Midbrain (tissue), 1 donor: ENCODE results near the gene TUBB4B.

Source experiments
- DNase-seq: peaks from one replicate; lab custom pipeline; 2025; lab: John Stamatoyannopoulos, UW

TUBB4B gene

DNA sequence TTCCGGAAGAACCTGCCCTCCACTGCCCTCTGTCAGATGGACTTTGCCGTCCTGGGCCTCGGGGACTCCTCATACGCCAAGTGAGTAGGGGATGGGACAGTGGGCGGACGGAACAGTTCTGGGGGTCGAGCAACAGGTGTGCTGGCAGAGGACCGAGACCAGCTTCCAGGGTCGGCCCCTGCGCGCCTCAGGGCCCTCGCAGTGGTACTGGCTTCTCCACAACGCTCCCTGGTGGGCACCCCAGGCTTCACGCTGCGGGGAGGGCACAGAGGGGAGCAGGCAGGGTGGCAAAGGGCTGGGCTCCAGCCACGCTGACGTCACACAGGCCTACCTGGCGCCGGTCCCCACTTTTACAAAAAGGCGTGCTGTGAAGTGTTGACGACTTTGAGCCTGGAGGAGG is 28.6 kb upstream of the TUBB4B start:
- DNase-seq = no peak

DNA sequence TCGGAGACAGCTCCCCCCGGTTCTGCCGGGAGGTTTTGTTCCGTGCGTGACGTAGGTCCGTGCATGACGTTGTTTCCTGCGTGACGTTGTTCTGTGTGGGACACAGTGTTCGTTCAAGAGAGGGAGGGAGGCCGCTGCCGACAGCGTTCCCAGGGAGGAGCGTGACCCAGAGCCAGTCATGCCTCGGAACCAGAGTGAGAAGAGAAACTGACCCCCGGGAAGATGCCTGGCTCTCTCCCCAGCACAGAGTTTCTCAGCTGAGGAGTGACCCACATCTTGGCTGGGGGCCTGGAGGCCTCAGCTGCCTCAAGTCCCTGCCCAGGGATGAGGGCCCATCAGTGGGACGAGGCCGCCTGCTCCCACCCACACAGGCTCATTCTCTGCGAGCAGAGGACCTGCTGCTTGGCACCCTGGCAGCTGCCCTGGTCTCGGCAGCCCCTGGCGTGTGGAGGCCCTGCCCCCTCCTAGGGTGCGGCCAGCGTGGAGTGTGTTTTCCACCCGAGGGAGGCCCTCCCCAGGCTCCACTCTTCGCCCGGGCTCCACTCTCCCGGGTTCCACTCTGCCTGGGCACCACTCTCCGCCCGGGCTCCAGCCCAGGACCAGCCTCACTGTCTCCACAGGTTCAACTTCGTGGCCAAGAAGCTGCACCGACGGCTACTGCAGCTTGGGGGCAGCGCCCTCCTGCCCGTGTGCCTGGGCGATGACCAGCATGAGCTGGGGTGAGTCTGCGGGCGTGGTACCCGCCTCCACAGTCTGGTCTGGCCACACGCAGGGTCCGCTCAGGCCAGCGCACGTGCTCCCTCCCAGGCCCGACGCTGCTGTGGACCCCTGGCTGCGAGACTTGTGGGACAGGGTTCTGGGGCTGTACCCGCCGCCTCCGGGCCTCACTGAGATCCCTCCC is 27.7 kb upstream of the TUBB4B start:
- peak; percentile 33 for DNase-seq

DNA sequence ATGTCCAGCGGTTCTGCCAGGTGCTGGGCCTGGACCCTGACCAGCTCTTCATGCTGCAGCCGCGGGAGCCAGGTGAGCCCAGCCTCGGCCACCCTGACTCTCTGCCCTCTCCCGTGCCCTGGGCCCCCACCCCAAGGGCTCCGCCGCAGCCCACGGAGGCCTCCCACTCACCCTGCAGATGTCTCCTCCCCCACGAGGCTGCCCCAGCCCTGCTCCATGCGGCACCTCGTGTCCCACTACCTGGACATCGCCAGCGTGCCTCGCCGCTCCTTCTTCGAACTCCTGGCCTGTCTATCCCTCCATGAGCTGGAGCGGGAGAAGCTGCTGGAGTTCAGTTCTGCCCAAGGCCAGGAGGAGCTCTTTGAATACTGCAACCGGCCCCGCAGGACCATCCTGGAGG is 26.5 kb upstream of the TUBB4B start:
- no peak for DNase-seq

DNA sequence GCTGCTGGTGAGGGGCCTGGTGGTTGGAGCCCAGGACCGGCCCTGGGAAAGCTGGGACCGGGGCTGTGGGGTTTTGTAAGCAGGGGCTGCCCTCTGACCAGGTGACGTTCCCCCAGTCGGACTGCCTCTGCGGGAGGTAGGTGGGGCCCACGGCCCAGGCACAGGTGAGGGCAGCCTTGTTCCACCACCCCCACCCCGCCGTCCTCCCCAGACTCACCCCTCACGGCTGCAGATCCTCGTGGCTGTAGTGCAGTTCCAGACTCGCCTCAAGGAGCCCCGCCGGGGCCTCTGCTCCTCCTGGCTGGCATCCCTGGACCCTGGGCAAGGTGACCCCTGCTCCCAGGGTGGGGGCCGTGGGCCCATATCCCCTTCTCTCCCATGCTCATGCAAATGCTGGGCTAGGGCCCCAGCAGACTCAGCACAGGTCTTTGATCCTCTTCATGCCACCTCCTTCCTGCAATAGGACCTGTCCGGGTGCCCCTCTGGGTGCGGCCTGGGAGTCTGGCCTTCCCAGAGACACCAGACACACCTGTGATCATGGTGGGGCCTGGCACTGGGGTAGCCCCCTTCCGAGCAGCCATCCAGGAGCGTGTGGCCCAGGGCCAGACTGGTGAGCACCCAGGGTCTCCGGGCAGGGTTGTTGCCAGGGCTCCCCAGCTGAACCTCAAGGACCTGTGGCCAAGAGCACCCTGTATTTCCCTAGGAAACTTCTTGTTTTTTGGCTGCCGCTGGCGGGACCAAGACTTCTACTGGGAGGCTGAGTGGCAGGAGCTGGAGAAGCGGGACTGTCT is 25.7 kb upstream of the TUBB4B start:
- DNase-seq = no peak

DNA sequence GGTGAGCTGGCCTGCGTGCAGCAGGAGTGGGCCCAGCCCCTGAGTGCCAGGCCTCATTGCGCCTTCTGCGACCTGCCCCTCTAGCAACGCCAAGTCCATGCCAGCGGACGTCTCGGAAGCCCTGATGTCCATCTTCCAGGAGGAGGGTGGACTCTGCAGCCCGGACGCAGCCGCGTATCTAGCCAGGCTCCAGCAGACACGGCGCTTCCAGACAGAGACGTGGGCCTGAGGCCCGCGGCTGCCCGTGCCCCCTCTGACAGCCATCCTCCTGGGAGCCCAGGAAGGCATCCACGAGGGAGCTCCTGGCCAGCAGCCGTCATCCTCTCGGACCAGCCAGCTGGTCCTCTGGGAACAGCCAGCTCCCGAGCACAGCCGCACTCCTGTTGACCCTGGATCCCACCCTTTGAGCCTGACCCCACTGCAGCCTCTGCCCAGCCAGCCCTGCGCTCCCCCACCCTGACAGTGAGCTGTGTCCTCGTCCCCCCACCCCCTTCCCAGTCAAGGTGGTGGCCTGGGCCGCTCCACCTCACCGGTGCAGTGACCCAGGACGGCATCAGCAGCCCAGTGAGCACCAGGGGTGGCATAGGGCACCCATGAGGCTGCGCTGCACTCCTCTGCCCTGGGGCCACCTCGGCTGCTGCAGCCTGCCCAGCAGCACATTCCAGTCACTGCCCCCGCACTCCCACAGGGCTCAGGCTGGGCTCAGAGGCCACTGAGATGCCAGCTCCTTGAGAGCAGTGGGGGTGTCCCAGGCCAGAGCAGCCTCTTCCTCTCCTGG is 24.7 kb upstream of the TUBB4B start:
- no peak for DNase-seq

DNA sequence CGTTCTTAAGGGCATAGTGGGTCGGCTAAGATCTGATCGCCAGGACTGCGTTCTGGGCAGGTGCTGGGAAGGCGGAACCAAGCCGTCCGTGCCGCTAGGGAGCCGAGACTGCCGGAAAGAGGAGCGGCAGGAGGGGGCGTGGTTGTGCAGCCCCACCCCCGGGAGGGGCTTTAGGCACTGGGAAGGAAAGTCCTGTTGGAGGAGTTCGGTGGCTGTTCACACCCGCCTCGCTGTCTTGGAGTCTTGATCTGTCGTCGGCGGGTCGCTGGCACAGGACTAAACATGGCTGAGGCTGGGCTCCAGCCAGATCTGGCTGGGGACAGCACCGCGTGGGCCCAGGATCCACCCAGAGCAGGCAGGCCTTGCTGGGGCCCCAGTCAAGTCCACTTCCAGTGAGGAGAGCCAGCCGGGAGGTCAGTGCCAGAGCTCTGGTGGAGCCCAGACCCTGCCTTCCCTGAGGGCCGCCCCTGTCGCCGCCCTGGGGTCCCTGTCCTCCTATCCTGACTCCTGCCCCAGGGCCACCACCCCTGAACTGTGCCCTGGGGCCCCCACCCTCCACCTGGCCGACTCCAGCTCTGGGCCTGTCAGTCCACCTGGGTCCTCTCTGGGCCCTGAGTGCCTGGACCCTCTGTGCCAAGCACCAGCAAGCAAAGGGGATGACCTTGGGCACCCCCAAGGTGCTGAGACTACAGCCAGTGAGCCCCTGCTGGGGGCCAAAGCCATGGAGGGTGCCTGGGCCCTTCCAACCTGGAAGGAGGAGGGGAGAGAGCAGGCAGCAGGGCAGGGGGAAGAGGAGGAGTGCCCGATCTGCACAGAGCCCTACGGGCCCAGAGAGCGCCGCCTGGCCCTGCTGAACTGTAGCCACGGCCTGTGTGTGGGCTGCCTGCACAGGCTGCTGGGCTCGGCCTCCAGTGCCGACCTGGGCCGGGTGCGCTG is 23.5 kb upstream of the TUBB4B start:
- no peak for DNase-seq

DNA sequence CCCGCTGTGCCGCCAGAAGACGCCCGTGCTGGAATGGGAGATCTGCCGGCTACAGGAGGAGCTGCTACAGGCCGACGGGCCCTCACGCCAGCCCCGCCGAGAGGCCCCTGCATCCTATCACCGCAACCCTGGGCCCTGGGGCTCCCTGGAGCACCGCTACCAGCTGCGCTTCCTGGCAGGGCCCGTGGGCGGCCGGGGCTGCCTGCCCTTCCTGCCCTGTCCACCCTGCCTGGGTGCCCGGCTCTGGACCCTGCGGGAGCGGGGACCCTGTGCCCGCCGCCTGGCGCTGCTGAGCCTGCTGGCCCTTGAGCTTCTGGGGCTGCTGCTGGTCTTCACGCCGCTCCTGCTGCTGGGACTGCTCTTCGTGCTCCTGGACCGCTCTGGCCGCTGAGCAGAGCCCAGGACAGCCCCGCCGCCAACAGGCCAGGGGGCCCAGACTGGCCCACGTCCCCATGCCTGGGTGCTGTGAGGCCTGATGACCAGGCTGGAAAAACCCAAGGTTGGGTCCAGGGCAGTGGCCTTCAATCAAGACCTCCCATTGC is 22.8 kb upstream of the TUBB4B start:
- DNase-seq = no peak

DNA sequence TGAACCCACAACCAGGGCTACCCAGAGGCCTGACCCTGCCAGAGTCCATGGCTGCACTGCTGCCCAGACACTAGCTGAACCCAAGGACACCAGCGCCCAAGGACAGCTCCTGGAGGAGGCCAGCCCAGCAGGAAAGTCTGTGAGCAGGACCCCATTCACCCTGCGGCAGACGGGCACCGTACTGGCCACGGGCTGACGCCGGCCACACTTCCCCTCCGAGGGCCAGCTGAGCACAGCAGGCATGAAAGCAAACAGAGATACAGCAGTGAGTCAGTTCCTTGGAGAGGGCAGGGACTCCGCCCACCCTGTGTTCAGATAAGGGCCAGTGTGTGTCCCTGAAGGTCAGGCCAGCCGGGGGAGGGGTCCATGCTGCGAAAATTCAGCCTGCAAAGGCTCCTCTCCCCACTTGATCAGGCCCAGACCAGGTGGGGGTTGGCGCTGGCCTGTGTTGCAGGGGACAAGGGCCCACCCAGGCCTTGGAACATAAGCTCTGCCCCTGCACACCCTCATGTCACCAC is 22.3 kb upstream of the TUBB4B start:
- DNase-seq = no peak

DNA sequence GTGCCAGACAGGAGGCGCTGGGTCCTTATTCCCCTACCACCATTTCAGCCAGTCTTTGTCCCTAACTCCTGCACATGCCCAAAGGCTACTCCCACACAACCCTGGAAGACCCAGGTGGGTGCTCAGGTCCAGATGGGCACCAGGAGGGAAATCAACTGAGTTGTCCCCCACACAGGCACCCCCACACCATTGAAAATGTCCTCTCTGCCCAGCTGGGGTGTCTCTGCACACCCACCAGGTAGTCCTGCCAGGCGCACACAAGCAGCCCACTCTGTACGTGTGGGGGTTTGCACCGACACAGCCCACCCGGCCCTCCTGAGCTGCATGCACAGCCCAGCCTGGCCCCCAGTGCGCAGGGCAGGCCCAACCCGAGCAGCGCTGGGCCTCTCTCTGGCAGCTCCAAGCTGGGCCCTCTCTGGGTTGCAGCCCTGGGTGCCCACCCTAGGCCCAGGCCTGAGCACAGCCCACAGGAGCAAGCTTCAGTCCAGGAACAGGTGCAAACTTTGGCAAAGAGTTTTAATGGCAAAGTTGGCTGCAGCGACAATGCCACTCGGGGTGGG is 21.2 kb upstream of the TUBB4B start:
- no peak for DNase-seq

DNA sequence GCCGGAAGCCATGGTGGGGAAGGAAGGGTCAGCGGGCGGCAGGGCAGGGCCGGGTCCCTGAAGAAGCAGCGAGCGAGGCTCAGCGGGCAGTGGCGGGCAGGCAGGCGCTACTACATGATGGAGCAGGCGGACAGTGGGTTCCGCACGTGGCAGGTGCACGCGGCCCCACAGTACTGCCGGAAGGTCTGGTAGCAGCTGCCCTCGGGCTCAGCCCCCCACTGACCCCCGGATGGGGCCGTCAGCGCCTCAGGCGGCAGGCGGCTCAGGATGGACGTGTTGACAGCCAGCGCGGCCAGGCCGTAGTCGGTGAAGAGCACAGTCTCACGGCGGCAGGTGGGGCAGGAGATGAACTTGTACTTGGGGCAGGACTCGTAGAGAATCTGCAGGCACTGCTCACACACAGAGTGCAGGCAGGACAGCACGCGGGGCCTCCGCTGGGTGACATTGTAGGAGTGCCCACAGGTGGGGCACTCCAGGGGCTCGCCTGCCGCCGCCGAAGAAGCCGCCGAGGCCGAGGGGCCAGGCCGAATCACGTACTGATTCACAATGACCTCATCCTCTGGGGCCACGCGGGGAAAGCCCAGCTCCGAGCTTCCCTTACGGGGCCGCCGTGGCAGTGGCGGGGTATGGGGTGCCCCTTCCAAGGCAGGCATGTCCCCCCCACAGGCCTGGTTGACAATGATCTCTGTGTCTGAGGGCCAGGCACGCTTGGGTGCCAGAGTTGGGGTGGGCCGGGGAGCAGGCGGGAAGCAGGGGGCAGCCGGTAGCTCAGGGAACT is 20.6 kb upstream of the TUBB4B start:
- no peak for DNase-seq

DNA sequence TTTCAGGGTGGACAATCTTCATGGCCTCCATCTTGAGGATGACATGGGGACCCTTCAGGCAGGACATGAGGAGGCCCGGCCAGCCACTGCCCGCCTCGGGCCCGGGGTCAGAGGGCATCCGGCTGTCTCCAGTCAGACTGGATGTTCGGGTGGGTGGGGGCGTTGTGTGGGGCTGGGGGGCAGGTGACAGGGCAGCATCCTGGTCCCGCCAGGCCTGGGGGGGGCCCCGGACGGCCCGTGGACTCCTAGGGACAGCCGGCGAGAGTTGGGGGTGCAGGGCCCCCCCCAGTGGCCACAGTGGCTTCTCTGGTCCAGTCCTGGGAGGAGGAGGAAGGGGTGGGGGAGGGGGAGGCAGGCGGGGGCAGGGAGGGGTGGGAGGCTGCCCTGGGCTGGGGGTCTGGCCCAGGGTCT is 20.0 kb upstream of the TUBB4B start:
- no peak for DNase-seq

DNA sequence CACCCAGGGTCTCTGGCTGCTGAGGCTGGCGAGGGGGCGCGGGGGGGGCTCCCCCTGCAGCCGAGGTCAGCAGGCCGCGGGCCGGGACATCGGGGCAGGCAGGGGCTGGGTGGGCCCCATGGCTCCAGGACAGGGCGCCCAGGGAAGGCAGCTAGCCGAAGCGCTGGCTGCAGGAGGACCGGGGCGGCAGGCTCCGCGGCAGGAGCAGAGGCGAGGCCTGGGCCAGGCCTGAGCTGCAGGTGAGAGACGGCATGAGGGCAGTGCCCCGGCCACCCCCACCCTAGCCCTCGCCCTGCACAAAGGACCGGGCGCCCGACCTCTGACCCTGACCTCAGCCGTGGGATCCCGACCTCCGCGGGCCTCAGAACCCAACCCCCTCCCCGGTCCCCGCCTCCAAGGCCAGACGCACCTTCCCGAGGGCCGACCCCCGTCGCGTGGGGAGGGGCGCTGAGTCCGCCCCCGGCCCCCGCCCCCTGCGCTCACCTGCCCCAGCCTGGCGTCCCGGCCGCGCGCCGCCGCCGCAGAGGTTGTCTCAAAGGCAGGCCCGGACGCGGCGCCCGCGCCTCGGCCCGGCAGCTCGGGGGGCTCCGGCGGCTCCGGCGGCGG is 19.5 kb upstream of the TUBB4B start:
- no peak for DNase-seq

DNA sequence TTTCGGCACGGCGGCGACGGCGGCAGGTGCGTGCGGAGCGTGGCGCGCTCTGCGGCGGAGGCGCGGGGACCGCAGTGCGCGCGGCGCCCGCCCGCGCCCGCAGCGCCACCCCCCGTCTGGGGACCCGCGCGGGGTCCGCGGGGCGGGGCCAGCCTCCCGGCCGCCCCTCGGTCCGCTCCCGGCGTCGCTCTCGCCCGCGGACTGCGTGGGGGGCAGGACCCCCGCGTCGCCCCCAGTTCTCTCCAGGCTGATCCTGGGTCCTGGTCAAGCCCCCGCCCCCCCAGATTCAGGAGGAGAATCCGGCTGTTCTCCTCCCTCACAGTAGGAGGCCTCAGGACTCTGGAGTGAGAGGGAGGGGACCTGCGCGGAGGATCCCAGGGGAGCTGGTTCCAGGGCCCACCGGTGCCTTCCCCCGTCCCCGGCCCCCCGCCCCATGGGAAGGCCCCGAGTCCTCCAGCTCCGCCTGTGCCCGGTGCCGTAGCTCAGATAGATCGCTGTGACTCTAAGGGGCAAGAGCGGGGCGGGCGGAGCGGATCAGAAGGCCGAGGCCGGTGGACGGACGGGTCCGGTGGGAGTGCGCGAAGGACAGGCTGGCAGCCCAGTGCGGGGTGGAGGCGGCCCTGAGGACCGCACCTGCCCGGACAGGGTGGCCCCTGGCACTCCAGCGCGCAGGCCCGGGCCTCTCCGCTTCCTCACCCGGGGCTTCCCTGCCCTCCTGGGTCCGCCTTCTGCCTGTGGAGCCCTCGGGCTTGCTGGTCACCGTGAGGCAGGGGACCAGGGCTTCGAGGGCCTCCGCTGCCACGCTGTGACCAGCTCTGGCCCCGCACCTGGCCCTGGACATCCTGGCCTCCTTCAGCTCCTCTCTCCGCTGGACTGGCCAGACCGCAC is 18.7 kb upstream of the TUBB4B start, which contains the start of gene RNF208:
Gene RNF208 (minus strand): TSS at position 51 of the 888 bp plus-strand sequence. CDS start 1,028 bp downstream, outside the sequence.
- no peak for DNase-seq

DNA sequence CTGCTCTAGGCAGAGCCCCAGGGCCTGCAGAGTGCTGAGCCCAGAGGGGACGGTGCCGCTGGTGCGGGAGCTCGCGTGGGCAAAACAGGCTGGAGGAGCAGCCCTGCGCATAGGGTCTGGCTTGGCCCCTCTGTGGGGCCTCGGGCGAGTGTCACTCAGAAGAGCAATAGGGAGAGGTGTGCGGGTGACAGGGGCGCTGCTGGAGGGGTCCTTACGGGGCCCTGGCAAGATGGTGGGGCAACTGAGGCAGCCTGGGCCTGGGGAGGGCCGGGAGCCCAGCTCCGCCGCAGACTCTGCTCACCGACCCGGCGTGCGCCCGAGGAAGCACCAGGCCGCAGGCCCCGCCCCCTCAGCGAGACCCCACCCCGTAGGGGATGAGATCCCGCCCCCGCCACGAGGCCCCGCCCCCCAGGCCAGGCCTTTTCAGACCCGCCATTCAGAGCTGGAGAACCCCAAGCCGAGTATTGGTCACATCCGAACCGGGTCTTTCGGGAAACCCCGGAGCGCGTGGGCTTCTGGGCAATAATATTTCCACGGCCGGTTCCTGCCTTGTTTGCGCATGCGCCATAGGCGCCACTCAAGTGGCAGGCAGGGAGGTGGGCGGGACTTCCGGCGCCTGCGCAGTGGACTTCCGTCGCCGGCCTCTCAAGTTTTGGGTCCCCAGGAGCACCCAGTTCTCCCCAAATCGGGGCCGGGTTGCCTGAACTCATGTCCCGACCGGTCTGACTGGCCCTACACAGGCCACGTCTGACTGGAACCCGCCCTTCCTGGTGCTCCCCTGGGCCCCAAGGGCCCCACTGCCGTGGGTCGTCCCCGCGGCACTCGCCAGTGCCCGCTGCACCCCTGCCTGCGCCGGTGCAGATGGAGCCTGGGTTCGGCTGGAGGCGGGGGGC is 17.8 kb upstream of the TUBB4B start:
- DNase-seq = peak; percentile 97

DNA sequence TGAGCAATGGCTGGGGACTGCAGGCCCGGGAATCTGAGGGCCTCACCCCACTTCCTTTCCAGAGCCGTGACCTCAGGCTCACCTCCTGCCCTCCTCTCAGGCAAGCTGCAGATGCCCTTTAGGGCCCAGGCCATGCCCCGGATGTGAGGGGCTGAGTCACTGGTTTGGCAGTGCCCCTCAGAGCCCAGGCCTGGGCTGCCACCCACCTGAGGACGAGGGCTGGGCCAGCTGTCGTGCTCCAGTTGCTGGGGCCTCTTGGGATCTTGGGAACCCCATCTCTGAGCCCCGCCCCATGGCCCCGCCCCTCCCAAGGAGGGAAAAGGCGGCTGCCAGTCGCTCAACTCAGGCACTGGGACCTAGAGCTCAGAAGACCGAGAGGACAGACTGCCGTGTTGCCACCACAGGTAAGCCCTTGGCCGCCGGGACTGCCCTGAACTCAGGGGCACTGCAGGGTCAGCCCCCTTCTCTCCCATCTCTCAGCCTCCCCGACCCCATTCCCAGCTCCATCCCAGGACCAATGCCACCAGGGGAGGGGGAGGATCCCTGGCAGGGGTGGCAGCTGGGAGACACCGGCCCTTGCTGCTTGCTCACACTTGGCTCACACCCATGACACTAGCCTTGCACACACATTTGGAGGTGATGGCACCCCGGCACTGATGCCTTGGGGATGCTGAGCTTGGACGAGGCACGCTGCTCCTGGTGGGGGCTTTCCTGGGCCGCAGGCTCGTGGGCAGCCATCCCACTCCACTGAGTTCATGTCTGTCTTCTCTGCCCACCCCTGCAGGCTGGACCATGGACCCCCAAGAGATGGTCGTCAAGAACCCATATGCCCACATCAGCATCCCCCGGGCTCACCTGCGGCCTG is 16.0 kb upstream of the TUBB4B start, which contains the start of gene CYSRT1:
Gene CYSRT1 (plus strand): TSS at position 345 of the 865 bp plus-strand sequence. CDS start 448 bp downstream, at position 793.
- no peak for DNase-seq
